ENCODE data around the gene CCL19.

Gene CCL19

DNA sequence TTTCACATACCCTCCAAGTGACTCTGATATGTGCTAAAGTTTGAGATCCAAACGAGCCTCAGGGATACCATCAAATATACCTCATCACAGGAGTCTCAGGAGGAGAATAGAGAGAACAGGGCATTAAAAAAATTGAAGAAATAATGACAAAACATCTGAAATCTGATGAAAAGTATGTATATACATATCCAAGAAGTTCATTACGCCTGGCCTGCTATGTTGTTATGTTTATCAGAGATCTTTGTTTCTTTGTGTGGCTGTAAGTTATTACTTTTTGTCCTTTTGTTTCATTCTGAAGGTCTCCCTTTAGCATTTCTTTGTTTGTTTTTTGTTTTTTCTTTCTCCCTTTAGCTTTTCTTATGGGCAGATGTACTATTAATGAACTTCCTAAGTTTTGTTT is 2.5 kb upstream of the CCL19 start:
- H2AFZ ChIP-seq (ENCODE audit: low read depth, low read length, severe bottlenecking): no peak overlapping the region
- H3K27me3 ChIP-seq (ENCODE audit: low read length): no peaks in the 10 kb centered on the region
- H3K4me2 ChIP-seq (ENCODE audit: low read depth, low read length, poor library complexity, severe bottlenecking): no peak overlapping the region
- no peaks in the 10 kb centered on the region for H3K9me2 ChIP-seq (replicated peaks; ENCODE audit: insufficient read depth, low read length)
- H3K4me3 ChIP-seq (ENCODE audit: insufficient read depth, low read length, poor library complexity, severe bottlenecking): no peak overlapping the region
- H4K20me1 ChIP-seq (ENCODE audit: low read depth, low read length): no peaks in the 10 kb centered on the region
- H3K9ac ChIP-seq (ENCODE audit: low read length): no peak overlapping the region
- H3F3A ChIP-seq (ENCODE audit: insufficient read depth): no peaks in the 10 kb centered on the region
- H3K9me3 ChIP-seq (ENCODE audit: insufficient read depth, low read length): no peaks in the 10 kb centered on the region
- H3K27ac ChIP-seq (ENCODE audit: low read depth, low read length): no peak overlapping the region
- H3K36me3 ChIP-seq (ENCODE audit: low read length): no peaks in the 10 kb centered on the region
- no peak for TF ChIP-seq EZH2phosphoT487 (conservative IDR thresholded peaks at IDR 0.05; ENCODE audit: low read length)
- TF ChIP-seq, protein P1, sequence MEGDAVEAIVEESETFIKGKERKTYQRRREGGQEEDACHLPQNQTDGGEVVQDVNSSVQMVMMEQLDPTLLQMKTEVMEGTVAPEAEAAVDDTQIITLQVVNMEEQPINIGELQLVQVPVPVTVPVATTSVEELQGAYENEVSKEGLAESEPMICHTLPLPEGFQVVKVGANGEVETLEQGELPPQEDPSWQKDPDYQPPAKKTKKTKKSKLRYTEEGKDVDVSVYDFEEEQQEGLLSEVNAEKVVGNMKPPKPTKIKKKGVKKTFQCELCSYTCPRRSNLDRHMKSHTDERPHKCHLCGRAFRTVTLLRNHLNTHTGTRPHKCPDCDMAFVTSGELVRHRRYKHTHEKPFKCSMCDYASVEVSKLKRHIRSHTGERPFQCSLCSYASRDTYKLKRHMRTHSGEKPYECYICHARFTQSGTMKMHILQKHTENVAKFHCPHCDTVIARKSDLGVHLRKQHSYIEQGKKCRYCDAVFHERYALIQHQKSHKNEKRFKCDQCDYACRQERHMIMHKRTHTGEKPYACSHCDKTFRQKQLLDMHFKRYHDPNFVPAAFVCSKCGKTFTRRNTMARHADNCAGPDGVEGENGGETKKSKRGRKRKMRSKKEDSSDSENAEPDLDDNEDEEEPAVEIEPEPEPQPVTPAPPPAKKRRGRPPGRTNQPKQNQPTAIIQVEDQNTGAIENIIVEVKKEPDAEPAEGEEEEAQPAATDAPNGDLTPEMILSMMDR (IDR thresholded peaks at IDR 0.05; ENCODE audit: insufficient read depth, low read length, poor library complexity, severe bottlenecking): no peak
- no peaks in the 10 kb centered on the region for H3K79me2 ChIP-seq (ENCODE audit: insufficient read depth, low read length)

DNA sequence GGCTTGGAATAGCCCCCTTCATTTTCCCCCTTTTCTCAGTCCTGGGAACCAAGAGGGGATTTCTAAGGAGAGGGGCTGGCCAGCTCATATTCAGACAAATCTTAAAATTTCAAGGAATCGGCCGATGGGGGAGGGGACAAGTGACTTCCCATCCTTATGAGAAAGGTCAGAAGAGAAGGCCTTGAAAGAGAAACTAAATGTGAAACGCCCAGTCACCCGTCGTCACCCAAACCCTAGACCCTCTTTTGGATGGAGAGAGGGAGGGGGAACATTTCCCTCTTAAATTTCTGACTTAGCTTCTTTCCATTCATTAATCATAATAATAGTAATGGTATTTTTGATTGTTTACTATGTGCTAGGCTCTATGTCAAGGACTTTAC is 850 bp upstream of the CCL19 start:
- no peak overlapping the region for H3K4me3 ChIP-seq (ENCODE audit: insufficient read depth, low read length, poor library complexity, severe bottlenecking)
- H4K20me1 ChIP-seq (ENCODE audit: low read depth, low read length): no peaks in the 10 kb centered on the region
- no peaks in the 10 kb centered on the region for H3F3A ChIP-seq (ENCODE audit: insufficient read depth)
- no peaks in the 10 kb centered on the region for H3K27me3 ChIP-seq (ENCODE audit: low read length)
- no peak overlapping the region for H3K27ac ChIP-seq (ENCODE audit: low read depth, low read length)
- H2AFZ ChIP-seq (ENCODE audit: low read depth, low read length, severe bottlenecking): no peak overlapping the region
- H3K9ac ChIP-seq (ENCODE audit: low read length): no peak overlapping the region
- no peaks in the 10 kb centered on the region for H3K36me3 ChIP-seq (ENCODE audit: low read length)
- no peak for TF ChIP-seq EZH2phosphoT487 (conservative IDR thresholded peaks at IDR 0.05; ENCODE audit: low read length)
- TF ChIP-seq, protein P1 (IDR thresholded peaks at IDR 0.05; ENCODE audit: insufficient read depth, low read length, poor library complexity, severe bottlenecking): no peak
- no peaks in the 10 kb centered on the region for H3K9me2 ChIP-seq (replicated peaks; ENCODE audit: insufficient read depth, low read length)
- no peaks in the 10 kb centered on the region for H3K9me3 ChIP-seq (ENCODE audit: insufficient read depth, low read length)
- no peak overlapping the region for H3K4me2 ChIP-seq (ENCODE audit: low read depth, low read length, poor library complexity, severe bottlenecking)
- H3K79me2 ChIP-seq (ENCODE audit: insufficient read depth, low read length): no peaks in the 10 kb centered on the region

DNA sequence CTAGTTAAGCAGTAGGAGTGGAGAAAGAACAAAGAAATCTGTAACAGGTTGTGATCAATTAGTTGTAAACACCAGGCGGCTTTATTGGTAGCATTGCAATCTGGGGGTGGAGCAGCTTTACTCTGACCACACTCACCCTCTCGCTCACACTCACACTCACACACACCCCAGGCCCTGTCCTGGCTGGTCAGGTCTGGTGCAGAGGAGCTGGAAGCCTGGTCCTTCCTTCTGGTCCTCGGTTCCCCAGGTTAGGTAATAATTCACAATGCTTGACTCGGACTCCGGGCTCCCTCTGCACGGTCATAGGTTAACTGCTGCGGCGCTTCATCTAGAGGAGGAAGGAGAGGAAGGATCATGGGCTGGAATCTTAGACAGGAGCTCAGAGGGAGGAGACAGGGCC is 1.6 kb downstream of the CCL19 start:
- H3K27ac ChIP-seq (ENCODE audit: low read depth, low read length): no peak overlapping the region
- no peak overlapping the region for H2AFZ ChIP-seq (ENCODE audit: low read depth, low read length, severe bottlenecking)
- H3K4me2 ChIP-seq (ENCODE audit: low read depth, low read length, poor library complexity, severe bottlenecking): no peak overlapping the region
- H3K9ac ChIP-seq (ENCODE audit: low read length): no peak overlapping the region
- H3K4me3 ChIP-seq (ENCODE audit: insufficient read depth, low read length, poor library complexity, severe bottlenecking): no peak overlapping the region
- H3K9me2 ChIP-seq (replicated peaks; ENCODE audit: insufficient read depth, low read length): no peaks in the 10 kb centered on the region
- H3F3A ChIP-seq (ENCODE audit: insufficient read depth): no peaks in the 10 kb centered on the region
- no peaks in the 10 kb centered on the region for H3K27me3 ChIP-seq (ENCODE audit: low read length)
- H4K20me1 ChIP-seq (ENCODE audit: low read depth, low read length): no peaks in the 10 kb centered on the region
- H3K79me2 ChIP-seq (ENCODE audit: insufficient read depth, low read length): no peaks in the 10 kb centered on the region
- H3K9me3 ChIP-seq (ENCODE audit: insufficient read depth, low read length): no peaks in the 10 kb centered on the region
- H3K36me3 ChIP-seq (ENCODE audit: low read length): no peaks in the 10 kb centered on the region
- TF ChIP-seq, protein P1 (IDR thresholded peaks at IDR 0.05; ENCODE audit: insufficient read depth, low read length, poor library complexity, severe bottlenecking): no peak
- no peak for TF ChIP-seq EZH2phosphoT487 (conservative IDR thresholded peaks at IDR 0.05; ENCODE audit: low read length)

DNA sequence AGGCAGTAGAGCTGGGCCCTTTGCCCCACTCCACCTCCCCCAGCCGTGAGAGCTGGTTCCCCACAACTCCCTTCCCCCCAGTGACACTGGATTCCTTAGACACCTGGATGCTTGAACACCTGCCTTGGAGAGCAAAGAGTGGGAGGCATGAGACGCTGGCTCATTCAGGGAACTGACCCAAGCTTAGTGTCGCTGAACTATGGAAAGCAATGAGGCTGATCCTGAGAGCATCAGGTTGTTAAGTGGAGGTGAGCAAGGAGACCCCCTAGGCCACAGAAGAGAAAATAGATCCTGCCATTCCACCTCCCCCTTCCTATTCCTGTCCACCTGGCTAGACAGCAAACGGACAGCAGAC is 2.0 kb downstream of the CCL19 start:
- TF ChIP-seq, protein P1 (IDR thresholded peaks at IDR 0.05; ENCODE audit: insufficient read depth, low read length, poor library complexity, severe bottlenecking): no peak
- no peak for TF ChIP-seq EZH2phosphoT487 (conservative IDR thresholded peaks at IDR 0.05; ENCODE audit: low read length)

More for the DNA sequence above, 2.0 kb downstream of the CCL19 start:
- Histone ChIP-seq H4K20me1 (ENCODE audit: low read depth, low read length) (no peaks in the 10 kb centered on the region), H3K27me3 (ENCODE audit: low read length) (no peaks in the 10 kb centered on the region), H3K4me3 (ENCODE audit: insufficient read depth, low read length, poor library complexity, severe bottlenecking) (no peak overlapping the region), H3K79me2 (ENCODE audit: insufficient read depth, low read length) (no peaks in the 10 kb centered on the region), H2AFZ (ENCODE audit: low read depth, low read length, severe bottlenecking) (no peak overlapping the region), H3K4me2 (ENCODE audit: low read depth, low read length, poor library complexity, severe bottlenecking) (no peak overlapping the region), H3F3A (ENCODE audit: insufficient read depth) (no peaks in the 10 kb centered on the region), H3K27ac (ENCODE audit: low read depth, low read length) (no peak overlapping the region), H3K9me3 (ENCODE audit: insufficient read depth, low read length) (no peaks in the 10 kb centered on the region), H3K36me3 (ENCODE audit: low read length) (no peaks in the 10 kb centered on the region), H3K9me2 (replicated peaks; ENCODE audit: insufficient read depth, low read length) (no peaks in the 10 kb centered on the region), H3K9ac (ENCODE audit: low read length) (no peak overlapping the region)

All from SU-DHL-6 (cell line).